ENCODE results near the gene TENT5C.

DNA sequence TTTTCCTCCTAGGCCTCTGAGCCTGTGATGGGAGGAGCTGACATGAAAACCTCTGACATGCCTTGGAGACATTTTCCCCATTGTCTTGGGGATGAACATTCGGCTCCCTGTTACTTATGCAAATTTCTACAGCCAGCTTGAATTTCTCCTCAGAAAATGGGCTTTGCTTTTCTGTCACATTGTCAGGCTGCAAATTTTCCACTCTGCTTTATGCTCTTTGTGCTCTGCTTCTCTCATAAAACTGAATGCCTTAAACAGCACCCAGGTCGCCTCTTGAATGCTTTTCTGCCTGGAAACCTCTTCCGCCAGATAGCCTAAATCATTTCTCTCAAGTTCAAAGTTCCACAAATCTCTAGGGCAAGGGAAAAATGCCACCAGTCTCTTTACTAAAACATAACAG is 46.7 kb upstream of the TENT5C start:
- TF ChIP-seq, protein P1, sequence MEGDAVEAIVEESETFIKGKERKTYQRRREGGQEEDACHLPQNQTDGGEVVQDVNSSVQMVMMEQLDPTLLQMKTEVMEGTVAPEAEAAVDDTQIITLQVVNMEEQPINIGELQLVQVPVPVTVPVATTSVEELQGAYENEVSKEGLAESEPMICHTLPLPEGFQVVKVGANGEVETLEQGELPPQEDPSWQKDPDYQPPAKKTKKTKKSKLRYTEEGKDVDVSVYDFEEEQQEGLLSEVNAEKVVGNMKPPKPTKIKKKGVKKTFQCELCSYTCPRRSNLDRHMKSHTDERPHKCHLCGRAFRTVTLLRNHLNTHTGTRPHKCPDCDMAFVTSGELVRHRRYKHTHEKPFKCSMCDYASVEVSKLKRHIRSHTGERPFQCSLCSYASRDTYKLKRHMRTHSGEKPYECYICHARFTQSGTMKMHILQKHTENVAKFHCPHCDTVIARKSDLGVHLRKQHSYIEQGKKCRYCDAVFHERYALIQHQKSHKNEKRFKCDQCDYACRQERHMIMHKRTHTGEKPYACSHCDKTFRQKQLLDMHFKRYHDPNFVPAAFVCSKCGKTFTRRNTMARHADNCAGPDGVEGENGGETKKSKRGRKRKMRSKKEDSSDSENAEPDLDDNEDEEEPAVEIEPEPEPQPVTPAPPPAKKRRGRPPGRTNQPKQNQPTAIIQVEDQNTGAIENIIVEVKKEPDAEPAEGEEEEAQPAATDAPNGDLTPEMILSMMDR (IDR thresholded peaks at IDR 0.05): no peak
- TF ChIP-seq POLR2A (IDR thresholded peaks at IDR 0.05) (no peak), EP300 (IDR thresholded peaks at IDR 0.05) (no peak), POLR2AphosphoS5 (IDR thresholded peaks at IDR 0.05) (no peak)

Measured in suprapubic skin (tissue), 4 donors.